MCF 10A (cell line): ENCODE measurements around the gene RERE. TPM values are rescaled to one million over a fixed set of nuclear protein-coding genes. Genes with fewer than 3 reads are reported as not detected.

Experiments used
- Bru-seq: library from RNA; stranded (reverse); fragments of 400-500 nt; gene quantifications from one replicate; lab custom pipeline; 2021; lab: Mats Ljungman, UMichigan
- BruChase-seq, 2 experiments: library from RNA; stranded (reverse); fragments of 400-500 nt; gene quantifications; one replicate each; lab custom pipeline; 2021; lab: Mats Ljungman, UMichigan
- BruUV-seq: library from RNA; stranded (reverse); fragments of 400-500 nt; replicated peaks from 2 replicates; lab custom pipeline; 2021; lab: Mats Ljungman, UMichigan
- CTCF ChIA-PET: fragments of 300-600 bp; sonication (Branson Sonifier 250); formaldehyde crosslinking; extraction: SDS; loops from one replicate; lab custom pipeline; 2021; ENCODE audit warnings: antibody characterized with exemption, inconsistent platforms; lab: Yijun Ruan, JAX
- POLR2A ChIA-PET: fragments of 300-600, 350-650 bp; sonication (Branson Sonifier 250); formaldehyde crosslinking; extraction: SDS; loops from one replicate; lab custom pipeline; 2020; ENCODE audit warnings: antibody characterized with exemption, inconsistent platforms; lab: Yijun Ruan, JAX
- DNase-seq: peaks from one replicate; pipeline ENCODE4 v3.0.0-alpha.2; 2018; ENCODE audit not compliant: unreplicated experiment
- H3K27ac Mint-ChIP-seq: one replicate; pipeline ENCODE4 v1.8.0; 2022; ENCODE audit warnings: mild to moderate bottlenecking, low read depth, mixed read lengths; ENCODE audit not compliant: unreplicated experiment
- H3K27me3 Mint-ChIP-seq: one replicate; pipeline ENCODE4 v1.8.0; 2022; ENCODE audit warnings: mixed read lengths; ENCODE audit not compliant: insufficient read depth, unreplicated experiment
- H3K36me3 Mint-ChIP-seq: one replicate; pipeline ENCODE4 v1.8.0; 2022; ENCODE audit warnings: mild to moderate bottlenecking, moderate library complexity, mixed read lengths; ENCODE audit not compliant: insufficient read depth, unreplicated experiment
- H3K4me1 Mint-ChIP-seq: one replicate; pipeline ENCODE4 v1.8.0; 2022; ENCODE audit warnings: mixed read lengths; ENCODE audit not compliant: insufficient read depth, unreplicated experiment
- H3K4me3 Mint-ChIP-seq: one replicate; pipeline ENCODE4 v1.8.0; 2022; ENCODE audit warnings: mild to moderate bottlenecking, moderate library complexity, mixed read lengths; ENCODE audit not compliant: unreplicated experiment
- H3K9me3 Mint-ChIP-seq: one replicate; pipeline ENCODE4 v1.8.0; 2022; ENCODE audit warnings: mixed read lengths; ENCODE audit not compliant: unreplicated experiment
- CTCF ChIP-seq: fragments of 200-600 bp; IDR thresholded peaks from one replicate; pipeline ENCODE4 v1.8.0; 2022; ENCODE audit warnings: antibody characterized with exemption, mild to moderate bottlenecking; ENCODE audit not compliant: unreplicated experiment
- intact Hi-C: fragments of 100-400 bp; cut with micrococcal nuclease; formaldehyde crosslinking; loops from 2 replicates; pipeline ENCODE4 v1.14.1; 2022
- long read RNA-seq: library from polyadenylated mRNA; stranded (forward); transcript quantifications from one replicate; pipeline ENCODE4 v2.0.0, GENCODE V29; 2022
- total RNA-seq: library from RNA; stranded (reverse); gene quantifications from 2 replicates; pipeline ENCODE4 v1.2.3, GENCODE V29; 2022

The RERE gene
- 36.8 and 48.4 TPM in 2 replicates for total RNA-seq
- Bru-seq, nascent RNA, result percentile 77 among the genes with signal in this experiment
- BruChase-seq, experiment 1, labeled RNA remaining after a 6-hour chase, result percentile 68 among the genes with signal in this experiment
- percentile 68 among the genes with signal in this experiment for BruChase-seq, experiment 2, labeled RNA remaining after a 2-hour chase
- long read RNA-seq, full-length matches to known transcripts, result 1 of 29 reads
- long read RNA-seq, partial matches to known transcripts, result 15 of 29 reads
- long read RNA-seq, other reads (novel, unspliced or antisense), result 13 of 29 reads

DNA sequence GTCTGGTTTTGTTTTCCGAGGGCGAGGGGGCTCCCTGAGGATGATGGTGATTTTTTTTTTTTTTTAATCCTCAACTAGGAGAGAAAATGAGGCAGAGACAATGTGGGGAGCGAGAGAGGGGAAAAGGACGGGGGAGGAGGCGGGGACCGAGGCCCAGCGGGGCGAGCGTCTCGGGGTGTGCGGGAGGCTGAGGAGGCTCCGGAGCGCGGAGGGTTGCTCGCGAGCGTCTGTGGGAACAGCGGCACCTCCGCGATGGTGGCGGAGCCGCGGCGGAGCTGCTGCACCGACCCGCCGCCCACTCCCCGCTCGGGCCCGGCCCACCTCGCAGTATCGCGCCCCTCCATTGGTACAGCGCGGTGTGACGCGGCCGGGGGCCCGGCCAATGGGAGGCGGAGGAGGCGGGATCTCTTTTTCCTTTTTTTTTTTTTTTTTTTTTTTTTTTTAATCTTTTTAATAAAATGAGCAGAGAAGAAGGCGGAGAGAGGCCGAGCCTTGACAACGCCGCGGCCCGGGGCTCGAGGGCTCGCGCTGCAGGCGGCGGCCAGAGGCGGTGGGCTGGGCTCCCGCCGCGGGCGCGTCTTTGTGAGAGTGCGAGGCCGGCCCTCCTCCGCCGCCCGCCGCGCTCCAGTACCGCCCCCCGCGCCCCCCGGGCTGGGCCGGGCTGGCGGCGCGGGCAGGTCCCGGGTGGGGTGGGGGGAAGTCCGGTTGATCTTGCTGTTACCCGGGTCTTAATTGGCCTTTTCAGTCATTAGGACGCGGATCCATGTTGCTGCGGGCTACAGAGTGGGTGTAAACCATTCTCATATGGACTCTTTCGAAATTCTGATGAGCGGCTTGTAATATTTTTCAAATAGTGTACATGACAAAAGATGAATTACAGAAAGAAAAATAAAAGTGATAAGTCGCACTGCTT, at the start of gene RERE:
Gene RERE, minus strand, starts transcription at position 229 of the 913 bp plus-strand sequence.
- POLR2A ChIA-PET, result interaction anchor here (0.5 to 3.6 kb wide), 23 partner anchors 10 to 1264 kb away, joined by 3 to 35 read pairs (median 4); partner anchors contain the start of gene ENO1
- no peak for TF ChIP-seq CTCF
- CTCF ChIA-PET, result interaction anchor here (0.6 to 1.3 kb wide), 4 partner anchors 80 to 275 kb away, joined by 3 to 4 read pairs (median 4); no protein-coding TSS in a partner anchor
- no peaks in the 10 kb centered on the region for H3K27me3 Mint-ChIP-seq
- intact Hi-C loops, result loop anchor here (2.0 to 5.0 kb wide), 2 partner anchors 21 to 115 kb away; no protein-coding TSS in a partner anchor
- BruUV-seq, result no TSS peak
- peaks cover 6% of the 10 kb centered on the region for H3K36me3 Mint-ChIP-seq
- H3K4me3 Mint-ChIP-seq, result peak within 1 kb of the TSS; percentile 84
- peak; percentile 93 for DNase-seq
- no peaks in the 10 kb centered on the region for H3K9me3 Mint-ChIP-seq
- H3K4me1 Mint-ChIP-seq, result peaks cover 44% of the 10 kb centered on the region
- peak within 1 kb of the TSS; percentile 97 for H3K27ac Mint-ChIP-seq

DNA sequence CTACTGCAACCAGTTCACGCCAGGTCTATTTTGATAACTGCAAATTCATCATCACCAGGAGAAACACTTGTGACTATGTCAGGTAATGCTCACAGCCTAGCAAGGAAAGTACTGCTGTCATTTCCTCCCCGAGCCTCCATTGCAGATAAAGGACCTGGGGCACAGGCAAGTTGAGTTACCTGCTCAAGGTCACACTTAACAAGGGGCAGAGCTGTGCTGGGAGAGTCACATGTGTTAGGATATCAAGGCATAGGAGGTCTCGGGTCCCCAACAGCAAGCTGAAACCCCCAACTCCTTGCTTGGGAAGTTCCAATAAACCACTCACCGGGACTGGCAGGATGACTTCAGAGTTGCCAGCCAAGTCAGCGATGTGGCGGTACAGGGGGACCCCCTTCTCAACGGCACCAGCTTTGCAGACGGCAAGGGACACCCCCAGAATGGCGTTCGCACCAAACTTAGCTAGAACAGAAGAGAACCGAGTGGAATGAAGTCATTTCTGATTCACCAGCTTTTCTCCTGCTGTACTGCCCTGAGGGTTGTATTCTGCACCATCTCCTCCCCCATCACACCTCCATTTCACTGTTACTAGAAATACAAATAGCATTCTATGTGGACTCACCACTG, 49.5 kb upstream of the RERE start:
- POLR2A ChIA-PET, result interaction anchor here (0.6 to 10.0 kb wide), 12 partner anchors 8 to 188 kb away, joined by 3 to 103 read pairs (median 4); partner anchors contain the start of gene ENO1
- BruUV-seq, result no TSS peak
- peaks cover 27% of the 10 kb centered on the region for H3K4me1 Mint-ChIP-seq
- no peak for TF ChIP-seq CTCF
- CTCF ChIA-PET, result interaction anchor here (0.7 to 1.4 kb wide), 4 partner anchors 10 to 51 kb away, joined by 3 to 5 read pairs (median 4); no protein-coding TSS in a partner anchor
- DNase-seq, result no peak
- intact Hi-C loops, result no loop called here
- H3K27ac Mint-ChIP-seq, result no peak overlapping the region
- no peaks in the 10 kb centered on the region for H3K9me3 Mint-ChIP-seq
- H3K4me3 Mint-ChIP-seq, result no peak overlapping the region
- H3K27me3 Mint-ChIP-seq, result no peaks in the 10 kb centered on the region
- peaks cover 100% of the 10 kb centered on the region for H3K36me3 Mint-ChIP-seq

GRCh38 chr1:8866173-8866791, 48.8 kb upstream of the RERE start:
- H3K4me1 Mint-ChIP-seq, result peaks cover 21% of the 10 kb centered on the region
- CTCF ChIA-PET, result interaction anchor here (0.6 to 1.1 kb wide), 3 partner anchors 10 to 211 kb away, joined by 3 read pairs; no protein-coding TSS in a partner anchor
- POLR2A ChIA-PET, result interaction anchor here (1.0 to 10.0 kb wide), 10 partner anchors 8 to 165 kb away, joined by 3 to 103 read pairs (median 5); partner anchors contain the start of gene ENO1
- DNase-seq, result no peak
- no peak overlapping the region for H3K27ac Mint-ChIP-seq
- H3K27me3 Mint-ChIP-seq, result no peaks in the 10 kb centered on the region
- H3K4me3 Mint-ChIP-seq, result no peak overlapping the region
- TF ChIP-seq CTCF, result no peak
- intact Hi-C loops, result no loop called here
- peaks cover 100% of the 10 kb centered on the region for H3K36me3 Mint-ChIP-seq
- no peaks in the 10 kb centered on the region for H3K9me3 Mint-ChIP-seq
- BruUV-seq, result no TSS peak
